Motor neuron (in vitro differentiated cells): ENCODE data around the gene TMEM234. TPM values are rescaled to one million over a fixed set of nuclear protein-coding genes. Genes with fewer than 3 reads are reported as not detected.
"Not testable (repeated sequence)": the region's sequence is repeated elsewhere in the genome, so short reads cannot be mapped to it uniquely, and the experiment has no call there.

Experiments used
- ATAC-seq, 8 experiments: fragments of 200-7000 bp; cut with Tn5 transposase; replicated peaks in 6 of 8; 2 replicates each; pipeline ENCODE4 v1.8.0; 2021; ENCODE audit warnings: mild to moderate bottlenecking in 8 of 8, moderate library complexity in 8 of 8
- H3K27ac ChIP-seq, 2 donors: fragments of 250-450 bp; sonication (Bioruptor Pico); 2 replicates each; pipeline ENCODE4 v1.9.0; 2021; ENCODE audit warnings: antibody characterized with exemption in 2 of 2, mild to moderate bottlenecking in 2 of 2, moderate library complexity in 1 of 2
- H3K4me1 ChIP-seq, 2 donors: fragments of 250-450 bp; sonication (Bioruptor Pico); replicated peaks in 1 of 2; 2 replicates each; pipeline ENCODE4 v1.6.1; 2021; ENCODE audit warnings: antibody characterized with exemption in 2 of 2, mild to moderate bottlenecking in 2 of 2, moderate library complexity in 1 of 2
- H3K4me3 ChIP-seq, 5 donors: fragments of 250-450 bp; sonication (Bioruptor Pico); 2 replicates each; pipeline ENCODE4 v1.9.0; 2021; ENCODE audit warnings: antibody characterized with exemption in 5 of 5, mild to moderate bottlenecking in 5 of 5, moderate library complexity in 4 of 5
- WGBS, 10 experiments: fragments of 450-650 bp; shearing (Covaris generic); methylation state at CpG; one replicate each; pipeline ENCODE4 v1.0.0; 2022; 5-methylcytosine and 5-hydroxymethylcytosine counted together
- in situ Hi-C, 9 experiments: fragments of 400-800 bp; cut with MboI; loops; one replicate each; pipeline ENCODE4 v1.15.0; 2021; ENCODE audit warnings: low sequenced_read_pairs in 9 of 9, low pct_unique_long_range_greater_than_20kb in 2 of 9; ENCODE audit not compliant: unreplicated experiment in 9 of 9
- total RNA-seq, 8 experiments: library from RNA; unstranded; fragments of 300-600 nt; gene quantifications; 2 replicates each; pipeline versions ENCODE4 v1.2.3 to v1.2.4, GENCODE V29; 2022

Gene TMEM234
- 10 to 100 TPM; 15.1 to 31.8 (median 25.6) TPM for total RNA-seq

DNA sequence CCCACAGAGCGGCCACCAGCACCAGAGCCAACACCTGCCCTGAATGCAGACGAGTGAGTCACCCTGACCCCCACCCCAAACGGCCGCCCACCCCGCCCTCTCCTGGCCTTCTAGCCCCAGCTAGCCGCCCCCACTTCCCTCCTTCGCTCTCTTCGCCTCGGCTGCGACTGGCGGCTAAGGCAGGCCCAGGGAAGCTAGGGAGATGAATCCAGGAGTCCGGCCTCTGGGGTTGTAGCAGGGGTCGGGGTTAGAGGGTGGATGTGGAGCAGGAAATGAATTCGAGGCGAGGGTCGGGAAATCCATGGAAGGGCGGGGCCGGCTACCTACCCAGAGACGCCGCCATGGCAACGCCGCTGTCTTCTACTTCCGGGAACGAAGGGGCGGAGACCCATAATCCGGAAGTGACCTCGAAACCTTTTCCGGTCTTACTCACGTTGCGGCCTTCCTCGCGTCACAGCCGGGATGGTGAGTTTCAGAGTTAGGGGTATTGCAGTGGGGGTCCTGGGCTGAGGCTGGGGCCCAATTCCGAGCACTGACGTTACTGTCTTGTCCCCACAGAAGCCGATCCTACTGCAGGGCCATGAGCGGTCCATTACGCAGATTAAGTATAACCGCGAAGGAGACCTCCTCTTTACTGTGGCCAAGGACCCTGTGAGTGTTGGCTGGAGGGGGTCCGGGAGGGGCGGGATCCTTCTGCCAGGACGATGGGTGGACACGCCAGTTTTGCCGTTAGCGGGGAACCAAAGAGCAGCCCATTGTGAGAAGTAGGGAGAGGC is at the start of gene TMEM234, which contains the start of gene EIF3I:
TMEM234 (minus strand) TSS at position 374 of the 776 bp plus-strand sequence; CDS start at position 343, 31 bp downstream.
EIF3I (plus strand) TSS at position 428 of the 776 bp plus-strand sequence; CDS start at position 463, 35 bp downstream.
- Histone ChIP-seq H3K4me1 (peaks cover 16 to 18% of the 10 kb centered on the region in 2 donors), H3K4me3 (peak within 1 kb of the TSS; percentile 57 to 95 (median 93)), H3K27ac (peak within 1 kb of the TSS; percentile 80 to 92)
- in situ Hi-C loops, result no loop called here
- WGBS, 10 experiments, result 0 to 10% (median 0%) methylated on average over 2 to 19 of the region's 46 CpGs; no CpG with 5 or more reads in 6 of the 10 experiments
- peak; percentile 71 to 96 (median 94) for ATAC-seq

- no peak for ATAC-seq
- H3K4me1 ChIP-seq, result peaks cover 3 to 4% of the 10 kb centered on the region in 2 donors
- in situ Hi-C loops, result no loop called here
- no peak overlapping the region for H3K4me3 ChIP-seq
- no peak overlapping the region for H3K27ac ChIP-seq
These were observed 47.6 kb upstream of the TMEM234 start for GRCh38 chr1:32269744-32270143.

DNA sequence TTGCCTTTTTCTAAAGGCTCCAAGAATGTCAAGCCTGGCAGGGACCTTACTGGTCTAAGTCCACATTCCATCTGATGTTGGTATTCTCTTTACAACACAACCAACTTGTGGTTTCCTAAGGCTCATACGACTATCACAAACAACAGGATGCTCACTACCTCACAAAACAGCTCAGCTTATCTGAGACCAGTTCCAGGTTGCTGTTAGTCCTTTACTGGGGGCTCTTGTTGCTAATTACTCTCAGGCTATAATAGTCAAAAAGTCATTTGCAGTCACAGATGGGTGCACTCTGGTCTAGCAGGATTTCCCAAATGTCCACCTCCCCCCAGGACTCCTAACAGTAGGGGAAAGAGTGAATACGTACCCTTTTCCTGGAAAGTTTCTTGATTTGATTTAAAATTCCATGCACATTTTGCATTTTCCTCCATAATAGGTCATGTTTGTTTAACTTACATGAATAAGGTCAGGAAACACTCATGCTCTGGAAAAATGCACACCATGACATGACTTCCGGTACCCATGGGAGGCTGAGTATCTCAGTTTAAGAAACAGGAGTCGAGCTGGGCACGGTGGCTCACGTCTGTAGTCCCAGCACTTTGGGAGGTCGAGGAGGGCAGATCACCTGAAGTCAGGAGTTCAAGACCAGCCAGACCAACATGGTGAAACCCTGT is 44.9 kb upstream of the TMEM234 start:
- peak in 3 of 8 experiments; percentile 50 to 86 (median 78) for ATAC-seq
- 15 to 100% (median 63%) methylated on average over 1 to 7 of the region's 7 CpGs for WGBS, 10 experiments
- in situ Hi-C loops, result no loop called here
- Histone ChIP-seq H3K4me1 (no peaks in the 10 kb centered on the region), H3K4me3 (no peak overlapping the region), H3K27ac (no peak overlapping the region)

GRCh38 chr1:32265846-32266245 is 43.7 kb upstream of the TMEM234 start:
- WGBS, 10 experiments, result 70 to 100% (median 91%) methylated on average over 1 to 7 of the region's 9 CpGs
- no peak overlapping the region for H3K27ac ChIP-seq
- H3K4me3 ChIP-seq, result no peak overlapping the region
- no peak for ATAC-seq
- in situ Hi-C loops, result no loop called here
- H3K4me1 ChIP-seq, result no peaks in the 10 kb centered on the region

DNA sequence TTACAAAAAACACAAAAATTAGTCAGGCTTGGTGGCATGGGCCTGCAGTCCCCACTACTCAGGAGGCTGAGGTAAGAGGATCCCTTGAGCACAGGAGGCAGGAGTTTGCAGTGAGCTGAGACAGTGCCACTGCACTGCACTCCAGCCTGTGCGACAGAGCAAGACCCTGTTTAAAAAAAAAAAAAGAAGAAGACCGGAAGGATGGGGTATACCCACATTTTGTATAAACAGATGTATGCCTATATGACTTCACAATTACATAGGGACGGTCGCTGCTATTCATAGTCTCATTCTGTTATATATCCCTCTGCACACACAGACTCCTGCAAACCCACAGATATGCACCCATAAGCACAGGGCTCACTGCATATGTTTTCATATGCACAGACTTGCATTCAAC is 41.6 kb upstream of the TMEM234 start:
- 40 to 88% (median 83%) methylated on average over 1 to 4 of the region's 4 CpGs; no CpG with 5 or more reads in 2 of the 10 experiments for WGBS, 10 experiments
- in situ Hi-C loops, result no loop called here
- H3K27ac ChIP-seq, result no peak overlapping the region
- no peaks in the 10 kb centered on the region for H3K4me1 ChIP-seq
- H3K4me3 ChIP-seq, result no peak overlapping the region
- no peak for ATAC-seq

DNA sequence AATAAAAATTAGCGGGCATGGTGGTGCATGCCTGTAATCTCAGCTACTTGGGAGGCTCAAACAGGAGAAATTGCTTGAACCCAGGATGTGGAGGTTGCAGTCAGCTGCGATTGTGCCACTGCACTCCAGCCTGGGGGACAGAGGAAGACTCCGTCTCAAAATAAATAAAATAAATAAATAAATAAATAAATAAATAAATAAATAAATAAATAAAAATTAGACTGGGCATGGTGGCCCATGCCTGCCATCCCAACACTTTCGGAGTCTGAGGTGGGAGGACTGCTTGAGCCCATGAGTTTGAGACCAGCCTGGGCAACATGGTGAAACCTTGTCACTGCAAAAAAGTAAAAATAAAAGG is 41.1 kb upstream of the TMEM234 start:
- ATAC-seq, H3K27ac ChIP-seq, H3K4me1 ChIP-seq, in situ Hi-C loops, H3K4me3 ChIP-seq: not testable (repeated sequence)
- WGBS, 10 experiments, result 80 to 100% (median 90%) methylated on average over 1 to 4 of the region's 4 CpGs

- H3K4me1 ChIP-seq, result no peaks in the 10 kb centered on the region
- no peak overlapping the region for H3K4me3 ChIP-seq
- no peak for ATAC-seq
- WGBS, 10 experiments, result 70 to 96% (median 85%) methylated on average over 2 to 6 of the region's 6 CpGs; no CpG with 5 or more reads in 3 of the 10 experiments
- no peak overlapping the region for H3K27ac ChIP-seq
- in situ Hi-C loops, result no loop called here
These were observed 35.0 kb upstream of the TMEM234 start for GRCh38 chr1:32257227-32257508.

- in situ Hi-C loops, result no loop called here
- WGBS, 10 experiments, result 43 to 89% (median 70%) methylated on average over 1 to 9 of the region's 9 CpGs
- Histone ChIP-seq H3K27ac (no peak overlapping the region), H3K4me3 (no peak overlapping the region), H3K4me1 (peaks cover 0 to under 1% of the 10 kb centered on the region in 2 donors)
- ATAC-seq, result no peak
These were observed 34.5 kb upstream of the TMEM234 start for GRCh38 chr1:32256473-32257226.

DNA sequence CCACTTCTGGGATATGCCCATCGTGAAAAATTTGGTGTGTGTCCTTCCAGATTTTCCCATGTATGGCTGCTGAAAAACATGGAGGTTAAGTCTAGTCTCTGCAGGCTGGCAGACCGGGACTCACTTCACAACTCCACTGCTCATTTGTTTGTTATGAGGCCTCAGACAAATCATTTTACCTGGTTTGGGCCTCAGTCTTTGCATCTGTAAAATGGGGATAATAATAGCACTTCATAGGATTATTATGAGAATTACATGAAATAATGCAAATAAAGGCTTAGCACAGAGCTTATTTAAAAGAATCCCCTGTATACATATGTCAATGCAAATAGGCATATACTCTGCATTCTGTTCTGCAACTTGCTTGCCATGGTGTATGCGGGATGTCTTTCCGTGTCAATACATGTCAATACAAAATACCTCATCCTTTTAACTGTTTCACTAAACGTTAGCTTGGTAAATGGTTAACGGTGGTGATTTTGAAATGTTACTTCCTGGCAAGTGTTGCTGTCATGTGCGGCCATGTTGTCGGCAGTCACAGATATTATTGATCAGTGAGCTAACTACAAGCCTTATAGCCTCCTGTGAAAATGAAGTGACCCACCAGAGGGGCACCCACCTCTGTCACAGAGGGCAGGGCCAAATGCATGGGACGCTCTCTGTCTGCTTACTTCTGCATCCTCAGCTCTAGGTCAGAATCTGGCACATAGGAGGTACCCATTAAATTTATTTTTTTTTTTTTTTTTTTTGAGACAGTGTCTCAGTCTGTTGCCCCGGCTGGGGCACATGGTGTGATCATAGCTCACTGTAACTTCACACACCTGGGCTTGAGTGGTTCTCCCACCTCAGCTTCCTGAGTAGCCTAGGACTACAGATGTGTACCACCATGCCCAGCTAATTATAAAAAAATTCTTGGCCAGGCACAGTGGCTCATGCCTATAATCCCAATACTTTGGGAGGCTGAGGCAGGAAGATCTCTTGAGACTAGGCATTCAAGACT is 33.2 kb upstream of the TMEM234 start:
- peaks cover 8 to 13% of the 10 kb centered on the region in 2 donors for H3K4me1 ChIP-seq
- in situ Hi-C loops, result no loop called here
- no peak overlapping the region for H3K4me3 ChIP-seq
- H3K27ac ChIP-seq, result no peak overlapping the region
- ATAC-seq, result no peak
- 22 to 100% (median 90%) methylated on average over 1 to 10 of the region's 10 CpGs for WGBS, 10 experiments

DNA sequence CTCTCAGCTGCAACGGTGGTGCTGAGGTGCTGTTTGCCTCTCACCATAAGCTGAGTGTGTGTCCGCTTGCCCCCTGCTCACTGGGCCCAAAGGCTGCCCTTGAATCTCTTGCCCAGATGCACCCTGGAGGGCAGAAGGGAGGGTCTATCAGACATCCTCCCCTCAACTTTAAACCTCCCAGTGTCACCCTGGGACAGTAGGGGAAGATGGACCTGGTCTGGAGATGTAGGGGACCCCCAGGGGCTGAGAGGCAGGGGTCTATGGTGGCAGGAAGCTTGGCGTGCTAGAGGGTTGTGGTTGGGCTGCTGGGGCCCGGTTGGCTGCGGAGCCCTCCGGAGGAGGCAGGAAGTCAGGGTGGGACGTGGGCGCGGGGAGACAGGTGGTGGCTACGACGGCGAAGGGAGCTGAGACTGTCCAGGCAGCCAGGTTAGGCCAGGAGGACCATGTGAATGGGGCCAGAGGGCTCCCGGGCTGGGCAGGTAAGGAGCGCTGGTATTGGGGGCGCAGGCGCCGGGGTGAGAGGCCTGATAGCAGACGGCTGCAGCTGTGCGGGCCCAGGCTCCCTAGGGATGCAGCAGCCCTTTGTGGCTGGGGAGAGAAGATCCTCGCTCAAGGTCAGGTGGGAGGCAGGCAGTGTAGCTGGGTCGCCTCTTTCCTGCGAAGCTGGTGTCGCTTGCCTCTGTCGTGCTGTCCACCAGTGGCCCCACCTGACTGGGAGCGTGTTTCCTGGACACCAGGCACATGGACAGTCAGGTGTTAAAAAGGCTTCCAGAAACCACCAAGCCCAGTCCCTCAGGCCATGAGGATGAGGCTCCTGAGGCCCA is 29.0 kb upstream of the TMEM234 start, which contains the start of gene LCK:
LCK (plus strand) TSS at position 373 of the 824 bp plus-strand sequence. CDS start 23,065 bp downstream, outside the sequence.
- H3K27ac ChIP-seq, result peak within 1 kb of the TSS; percentile 42 to 68
- WGBS, 10 experiments, result 0 to 100% (median 88%) methylated on average over 1 to 19 of the region's 25 CpGs; no CpG with 5 or more reads in 3 of the 10 experiments
- peaks cover 23 to 27% of the 10 kb centered on the region in 2 donors for H3K4me1 ChIP-seq

DNA sequence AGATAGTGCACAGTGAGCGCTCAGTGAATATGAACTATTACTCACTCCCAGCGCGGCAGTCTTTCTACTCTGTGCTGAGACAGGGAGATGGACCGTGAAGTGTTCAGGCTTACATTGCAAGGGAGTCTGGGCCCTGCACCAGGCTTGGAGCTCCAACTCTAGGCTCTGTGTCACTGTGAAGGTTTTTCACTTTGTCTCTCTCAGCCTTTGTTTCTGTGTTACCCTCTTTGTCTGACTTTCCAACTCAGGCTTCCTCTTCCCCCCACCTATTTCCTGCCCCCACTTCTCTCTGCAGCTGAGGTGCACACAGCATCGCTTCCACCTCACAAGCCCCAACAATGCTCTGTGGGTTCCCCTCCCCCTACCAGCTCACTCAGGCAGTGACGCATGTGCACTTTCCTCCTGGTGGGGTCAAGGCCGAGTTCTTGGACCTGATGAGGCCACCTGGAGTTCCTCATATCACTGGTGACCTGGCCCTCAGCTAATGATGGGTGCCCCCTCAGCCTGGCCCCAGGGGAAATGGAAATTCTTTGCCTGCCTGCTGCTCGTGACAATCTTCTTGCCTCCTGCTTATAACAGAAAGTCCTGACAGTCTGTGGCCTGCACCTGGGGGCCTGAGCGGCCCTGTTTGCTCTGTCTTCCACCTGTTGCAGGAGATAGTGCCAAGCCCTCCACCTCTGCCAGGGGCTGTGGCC is 27.8 kb upstream of the TMEM234 start:
- peak overlapping the region; percentile 42 to 68 for H3K27ac ChIP-seq
- peaks cover 23 to 27% of the 10 kb centered on the region in 2 donors for H3K4me1 ChIP-seq
- in situ Hi-C loops, result no loop called here
- peak in 5 of 8 experiments; percentile 62 to 82 (median 78) for ATAC-seq
- 33 to 92% (median 50%) methylated on average over 1 to 8 of the region's 9 CpGs; no CpG with 5 or more reads in 2 of the 10 experiments for WGBS, 10 experiments
- no peak overlapping the region for H3K4me3 ChIP-seq

More for the DNA sequence above, 29.0 kb upstream of the TMEM234 start, which contains the start of gene LCK:
- ATAC-seq, result peak in 2 of 8 experiments; percentile 3 to 4
- in situ Hi-C loops, result no loop called here
- no peak within 1 kb of the TSS for H3K4me3 ChIP-seq
